ENCODE results near the gene MTCH1.

The MTCH1 gene

DNA sequence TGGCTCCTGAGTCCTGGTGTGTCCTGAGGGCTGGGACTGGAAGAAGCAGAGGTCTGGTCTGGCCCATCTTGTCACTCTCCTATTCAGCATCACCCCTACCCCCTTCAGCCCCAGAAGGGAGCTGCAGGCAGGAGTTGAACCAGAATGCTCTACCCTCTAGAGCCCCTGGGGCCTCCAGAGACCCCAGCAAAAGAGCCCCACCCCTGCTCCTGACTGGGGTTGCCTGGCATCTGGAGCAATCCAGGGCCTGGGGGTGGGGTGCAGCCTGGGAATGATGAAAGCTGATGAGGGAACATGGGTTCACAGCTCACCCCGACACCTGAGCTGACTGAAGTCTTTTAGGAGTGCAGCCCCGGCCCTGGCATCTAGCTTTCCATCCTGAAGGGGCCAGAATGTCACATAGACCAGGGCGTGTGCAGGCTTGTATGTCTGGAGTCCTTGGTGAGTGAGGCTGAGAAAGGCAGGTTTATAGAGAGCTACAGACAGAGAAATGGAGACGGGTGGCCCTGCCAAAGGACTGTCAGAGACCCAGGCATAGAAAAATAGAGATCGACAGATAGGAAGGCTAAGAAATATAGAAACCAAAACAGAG, 31.7 kb upstream of the MTCH1 start:
- no peak for DNase-seq (ENCODE audit: low read depth)

DNA sequence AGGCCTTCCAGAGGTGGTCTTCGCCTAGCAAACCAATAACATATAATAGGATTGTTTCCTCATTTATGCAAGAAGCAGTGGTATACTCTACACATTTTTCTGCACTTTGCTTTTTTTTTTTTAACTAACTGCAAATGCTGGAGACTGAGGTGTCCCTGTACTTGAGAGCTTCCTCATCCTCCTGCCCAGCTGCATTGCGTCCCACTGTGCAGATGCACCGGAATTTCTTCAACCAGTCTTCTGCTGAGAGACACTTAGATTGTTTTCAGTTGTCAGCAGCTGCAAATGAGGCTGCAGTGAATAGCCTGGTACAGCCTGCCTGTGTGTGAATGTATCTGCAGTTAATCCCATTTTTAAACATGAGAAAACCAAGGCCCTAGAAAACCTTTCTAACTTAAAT, 31.0 kb upstream of the MTCH1 start:
- no peak for DNase-seq (ENCODE audit: low read depth)

DNA sequence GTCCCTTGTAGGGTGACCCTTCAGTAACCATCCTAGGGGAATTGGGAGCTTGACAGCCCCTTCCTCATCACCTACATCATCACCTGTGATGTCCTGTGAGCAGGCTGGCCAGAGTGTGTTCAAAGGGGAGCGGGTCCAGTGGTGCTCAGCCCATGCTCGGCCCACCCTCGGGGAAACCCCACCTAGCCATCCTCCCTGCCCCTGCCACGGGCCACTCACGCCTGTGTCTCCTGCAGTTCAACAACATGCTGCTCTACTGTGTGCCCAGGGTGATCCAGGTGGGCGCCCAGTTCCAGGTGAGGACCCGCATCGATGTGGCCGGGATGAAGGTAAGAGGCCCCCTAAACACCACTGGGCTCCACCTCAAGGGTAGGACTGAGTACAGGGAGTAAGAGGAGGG, 29.5 kb upstream of the MTCH1 start:
- DNase-seq (ENCODE audit: low read depth): no peak

DNA sequence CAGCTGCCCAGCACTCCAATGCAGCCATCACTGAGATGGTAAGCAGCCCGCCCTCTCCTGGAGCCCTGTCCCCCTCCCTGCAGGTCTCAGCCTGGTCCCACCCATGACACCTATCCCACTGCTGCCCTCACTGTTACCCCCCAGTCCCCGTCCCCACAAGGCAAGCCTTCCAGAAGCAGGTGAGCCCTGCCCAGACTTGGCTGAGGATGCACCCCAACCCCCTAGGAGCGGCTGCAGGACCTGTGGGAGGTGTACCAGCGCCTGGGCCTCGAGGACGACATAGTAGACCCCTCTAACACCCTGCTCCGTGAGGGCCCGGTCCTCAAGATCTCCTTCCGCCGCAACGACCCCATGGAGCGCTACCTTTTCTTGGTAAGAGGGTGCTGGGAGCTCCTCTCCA, 28.7 kb upstream of the MTCH1 start:
- no peak for DNase-seq (ENCODE audit: low read depth)

DNA sequence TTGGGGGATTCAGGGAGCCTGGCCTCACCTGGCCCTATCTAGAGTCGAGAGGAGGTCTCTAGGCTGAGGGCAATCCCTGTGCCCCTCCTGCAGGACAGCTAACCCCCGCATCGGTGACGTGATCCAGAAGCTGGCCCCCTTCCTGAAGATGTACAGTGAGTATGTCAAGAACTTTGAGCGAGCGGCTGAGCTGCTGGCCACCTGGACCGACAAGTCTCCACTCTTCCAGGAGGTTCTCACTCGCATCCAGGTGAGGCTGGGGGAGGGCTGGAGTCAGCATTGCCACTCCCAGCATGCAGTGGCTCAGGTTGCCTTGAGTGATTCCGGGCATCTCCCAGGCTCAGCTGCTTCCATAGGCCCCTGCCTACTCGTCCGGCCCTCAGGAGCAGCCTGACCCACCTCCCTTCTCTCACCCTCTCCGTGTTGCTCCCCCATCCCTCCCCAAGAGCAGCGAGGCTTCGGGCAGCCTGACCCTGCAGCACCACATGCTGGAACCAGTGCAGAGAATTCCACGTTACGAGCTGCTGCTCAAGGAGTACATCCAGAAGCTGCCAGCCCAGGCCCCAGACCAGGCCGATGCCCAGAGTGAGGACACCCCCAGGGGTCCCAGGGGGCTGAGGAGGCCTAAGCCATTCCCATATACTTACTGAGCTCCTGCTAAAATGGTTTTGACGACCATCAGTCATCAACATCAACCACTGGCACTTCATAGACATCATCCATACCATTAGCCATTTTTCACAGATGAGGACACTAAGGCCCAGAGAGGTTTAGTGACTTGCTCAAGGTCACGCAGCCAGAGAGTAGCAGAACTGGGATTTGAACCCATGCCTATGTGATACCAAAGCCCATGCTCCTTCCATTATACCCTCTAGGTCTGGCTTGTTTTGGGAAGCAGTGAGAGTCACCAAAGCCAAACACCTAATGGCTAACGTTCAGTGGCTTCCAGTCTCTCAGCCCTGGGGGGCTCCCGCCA, 27.8 kb upstream of the MTCH1 start:
- no peak for DNase-seq (ENCODE audit: low read depth)

DNA sequence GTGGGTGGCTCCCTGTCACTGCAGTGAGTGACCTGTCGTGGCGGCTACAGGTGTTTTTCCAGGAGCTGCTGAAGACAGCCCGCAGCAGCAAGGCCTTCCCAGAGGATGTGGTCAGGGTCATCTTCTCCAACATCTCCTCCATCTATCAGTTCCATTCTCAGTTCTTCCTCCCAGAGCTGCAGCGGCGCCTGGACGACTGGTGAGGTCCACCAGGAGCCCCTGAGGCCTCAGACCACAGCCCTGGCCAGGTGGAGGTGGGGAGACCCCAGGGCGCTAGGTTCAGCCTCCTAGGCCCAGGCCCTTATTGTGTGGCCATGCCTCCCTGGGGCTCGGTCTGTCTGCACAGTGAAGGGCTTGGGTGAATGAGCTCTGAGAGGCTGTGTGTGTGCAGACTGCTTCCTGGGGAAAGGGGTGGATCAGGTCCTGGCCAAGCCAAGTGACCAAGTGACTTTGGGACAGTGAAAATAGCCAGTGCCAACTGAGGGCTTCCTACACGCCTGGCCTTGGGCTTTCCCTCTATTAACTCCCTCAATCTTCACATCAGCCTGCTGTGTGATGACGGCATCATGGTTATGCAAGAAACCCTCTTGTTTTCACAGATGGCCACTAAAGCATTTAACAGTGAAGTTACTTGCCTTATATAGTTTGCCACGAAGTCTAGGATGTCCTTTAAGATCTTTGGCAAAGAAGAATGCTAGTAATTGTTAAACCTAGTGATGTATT, 25.8 kb upstream of the MTCH1 start:
- DNase-seq (ENCODE audit: low read depth): peak; percentile 42

DNA sequence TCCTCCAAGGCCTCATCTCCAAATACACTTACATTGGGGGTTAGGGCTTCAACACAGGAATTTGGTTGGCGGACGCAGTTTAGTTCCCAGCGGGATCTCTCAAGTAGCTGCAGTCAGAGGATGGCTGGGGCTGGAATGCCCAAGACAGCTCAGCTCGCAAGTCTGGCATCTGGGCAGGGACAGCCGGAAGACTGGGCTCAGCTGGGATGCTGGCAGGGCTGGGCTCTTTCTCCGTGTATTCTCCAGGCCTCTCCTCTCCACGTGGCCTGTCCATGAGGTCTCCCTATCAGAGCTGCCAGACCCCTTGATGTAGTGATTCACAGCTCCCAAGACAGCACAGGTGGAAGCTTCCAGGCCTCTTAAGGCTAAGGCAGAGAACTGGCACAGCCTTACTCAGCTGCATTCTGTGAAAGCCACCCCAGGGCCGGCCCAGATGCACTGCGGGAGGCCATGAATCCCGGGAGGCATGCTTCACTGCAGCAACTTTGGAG, 24.5 kb upstream of the MTCH1 start:
- no peak for DNase-seq (ENCODE audit: low read depth)

DNA sequence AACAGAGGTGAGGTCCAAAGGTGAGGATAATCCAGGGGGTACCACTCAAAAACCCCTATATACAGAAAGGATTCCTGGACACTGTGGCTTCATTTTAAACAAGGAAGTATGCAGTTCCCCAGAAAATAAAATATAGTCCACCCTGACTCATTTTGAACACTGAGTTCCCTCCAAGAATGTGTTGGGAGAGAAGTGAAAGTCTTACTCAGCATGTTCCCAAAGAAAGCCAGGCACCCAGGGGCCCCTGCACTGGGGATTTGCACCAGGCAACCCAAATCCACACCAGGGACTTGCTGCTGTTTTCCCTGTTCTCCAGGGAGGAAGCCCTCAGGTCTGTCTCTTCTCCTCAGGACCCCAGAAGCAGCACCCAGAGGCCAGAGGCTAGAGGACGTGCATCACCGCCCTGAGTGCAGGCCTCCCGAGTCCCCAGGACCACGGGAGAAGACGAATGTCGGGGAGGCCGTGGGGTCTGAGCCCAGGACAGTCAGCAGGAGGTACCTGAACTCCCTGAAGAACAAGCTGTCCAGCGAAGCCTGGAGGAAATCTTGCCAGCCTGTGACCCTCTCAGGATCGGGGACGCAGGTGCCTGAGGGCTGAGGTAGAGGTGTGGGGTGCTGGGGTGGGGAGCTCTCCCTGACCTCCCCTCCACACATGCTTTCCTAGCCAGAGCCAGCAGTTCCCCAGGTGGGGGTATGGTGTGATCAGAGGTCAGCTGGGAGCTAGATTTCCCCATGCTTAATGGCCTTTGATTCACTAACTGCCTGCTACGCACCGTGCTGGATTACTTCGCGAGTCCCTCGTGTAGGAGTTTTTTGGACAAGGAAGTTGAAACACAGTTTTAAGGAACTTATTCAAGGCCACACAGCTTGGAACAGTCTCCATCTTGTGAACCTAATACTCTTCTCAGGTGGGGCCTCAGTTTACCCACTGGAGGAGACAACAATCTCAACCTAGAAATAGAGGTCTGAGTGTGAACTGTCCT, 22.8 kb upstream of the MTCH1 start:
- no peak for DNase-seq (ENCODE audit: low read depth)

DNA sequence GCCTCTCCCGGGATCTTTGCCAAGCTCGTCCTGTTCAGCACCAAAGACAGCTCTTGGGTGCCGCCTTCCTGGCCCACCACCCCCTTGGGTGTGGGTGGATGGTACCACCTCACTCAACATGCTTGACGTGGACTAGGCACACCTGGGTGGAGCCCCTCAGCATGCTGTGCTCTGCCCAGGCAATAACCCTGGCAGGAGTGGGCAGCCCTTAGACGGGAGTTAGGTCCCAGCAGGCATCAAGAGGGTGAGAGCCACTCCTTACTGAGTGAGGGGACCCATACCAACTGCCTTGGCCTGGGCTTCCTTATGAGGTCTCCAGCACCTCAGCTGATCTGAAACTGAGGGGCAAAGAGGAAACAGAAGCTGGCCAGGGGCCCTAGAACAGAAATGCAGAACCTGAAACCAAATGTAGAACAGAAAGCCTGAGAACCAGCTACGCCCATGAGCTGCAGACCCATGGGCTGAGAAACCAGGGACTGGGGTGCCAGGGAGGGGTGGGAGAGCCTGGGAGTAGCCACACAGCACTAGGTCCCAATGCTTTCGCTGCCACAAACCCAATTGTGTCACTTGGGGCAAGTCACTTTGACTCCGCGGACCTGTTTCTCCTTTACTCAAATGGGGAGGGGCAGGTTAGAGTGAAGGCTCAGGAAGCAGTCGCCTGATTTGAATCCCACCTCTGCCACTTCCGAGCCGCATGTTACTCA, 21.5 kb upstream of the MTCH1 start:
- no peak for DNase-seq (ENCODE audit: low read depth)

DNA sequence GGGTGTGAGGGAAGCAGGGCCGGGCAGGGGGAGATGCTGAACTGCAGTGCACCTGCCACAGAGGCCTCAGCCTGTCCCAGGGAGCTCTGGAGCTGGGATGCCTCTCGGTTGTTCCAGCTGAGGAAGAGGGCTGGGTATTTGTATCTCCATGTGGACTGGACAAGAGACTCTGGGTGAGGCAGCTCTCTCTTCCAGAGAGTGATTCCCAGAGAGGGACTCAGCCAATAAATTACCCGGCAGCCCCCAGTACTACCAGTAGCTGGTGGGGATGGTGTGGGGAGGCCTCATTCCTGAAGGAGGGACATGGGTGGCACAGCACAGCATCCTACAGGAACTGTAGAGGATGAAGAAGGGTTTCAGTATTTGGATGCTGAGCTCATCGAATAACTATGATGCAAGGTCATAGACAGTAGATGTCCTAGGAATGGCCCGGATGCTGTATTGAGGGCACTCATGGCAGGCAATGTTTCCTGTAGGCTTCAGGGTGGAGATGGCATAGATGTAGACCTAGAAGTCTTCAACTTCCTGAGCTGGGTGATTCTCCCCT, 20.9 kb upstream of the MTCH1 start:
- DNase-seq (ENCODE audit: low read depth): no peak

DNA sequence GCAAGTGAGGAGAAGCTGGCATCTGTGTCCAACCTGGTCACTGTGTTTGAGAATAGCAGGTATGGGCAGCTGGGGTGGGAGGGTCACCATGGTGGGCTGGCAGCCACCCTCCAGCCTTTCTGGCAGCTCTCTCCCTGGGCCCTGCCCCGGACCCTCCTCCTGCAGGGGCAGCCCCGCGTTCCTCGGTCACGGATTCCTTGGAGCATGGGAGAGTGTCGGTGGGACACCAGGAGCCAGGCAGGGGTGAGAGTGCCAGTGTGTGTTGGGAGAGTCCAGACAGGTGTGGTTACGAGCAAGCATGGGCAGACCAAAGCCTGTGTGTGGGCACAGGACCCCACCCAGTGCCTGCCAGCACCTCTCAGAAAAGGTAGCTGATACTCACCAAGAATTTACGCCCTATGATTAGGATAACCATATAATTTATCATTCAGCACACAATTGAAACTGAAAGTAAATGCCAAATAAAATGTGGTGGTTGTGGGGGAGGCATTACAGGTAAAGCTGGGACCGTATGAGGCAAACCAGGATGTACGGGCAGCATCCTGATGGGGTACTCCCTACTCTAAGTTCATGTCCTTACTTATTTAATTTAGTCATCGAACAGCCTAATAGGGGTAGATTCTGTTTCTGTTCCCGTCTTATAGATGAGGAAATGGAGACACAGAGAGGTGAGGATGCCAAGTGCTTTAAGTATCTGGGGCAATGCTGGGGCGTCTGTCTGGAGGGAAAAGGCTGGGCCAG, 20.0 kb upstream of the MTCH1 start:
- no peak for DNase-seq (ENCODE audit: low read depth)

DNA sequence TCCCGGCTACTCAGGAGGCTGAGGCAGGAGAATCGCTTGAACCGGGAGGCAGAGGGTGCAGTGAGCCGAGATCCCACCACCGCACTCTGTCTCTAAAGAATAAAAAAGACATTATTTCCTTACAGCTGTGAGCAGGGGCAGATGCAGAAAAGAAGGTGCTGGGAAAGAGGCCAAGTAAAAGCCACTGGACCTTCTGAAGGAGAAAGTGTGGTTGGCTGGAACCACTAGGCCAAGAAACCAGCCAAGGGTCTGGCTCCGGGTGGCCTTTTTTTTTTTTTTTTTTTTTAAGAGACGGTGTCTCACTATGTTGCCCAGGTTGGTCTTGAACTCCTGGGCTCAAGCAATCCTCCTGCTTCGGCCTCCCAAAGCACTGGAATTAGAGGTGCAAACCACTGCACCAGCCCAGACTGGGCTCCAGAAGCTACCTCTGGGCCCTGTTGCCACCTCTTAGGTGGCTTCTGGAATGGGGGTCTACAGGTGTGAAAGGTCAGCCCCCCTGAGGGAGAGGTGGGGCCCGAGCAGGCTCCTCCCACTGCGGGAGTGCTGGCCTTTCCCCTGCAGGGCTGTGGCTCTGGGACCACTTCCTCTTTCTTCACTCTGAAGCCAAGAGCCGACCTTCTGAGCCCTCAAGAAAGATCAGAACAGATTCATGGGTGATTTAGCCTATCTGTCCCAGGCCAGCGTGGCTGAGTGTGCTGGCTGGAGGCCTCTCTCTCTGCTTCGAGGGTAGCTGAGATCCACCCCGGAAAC, 19.2 kb upstream of the MTCH1 start, which contains the start of gene FGD2:
Gene FGD2 (plus strand): TSS at position 595 of the 750 bp plus-strand sequence. CDS start 163 bp downstream, outside the sequence.
- DNase-seq (ENCODE audit: low read depth): no peak

DNA sequence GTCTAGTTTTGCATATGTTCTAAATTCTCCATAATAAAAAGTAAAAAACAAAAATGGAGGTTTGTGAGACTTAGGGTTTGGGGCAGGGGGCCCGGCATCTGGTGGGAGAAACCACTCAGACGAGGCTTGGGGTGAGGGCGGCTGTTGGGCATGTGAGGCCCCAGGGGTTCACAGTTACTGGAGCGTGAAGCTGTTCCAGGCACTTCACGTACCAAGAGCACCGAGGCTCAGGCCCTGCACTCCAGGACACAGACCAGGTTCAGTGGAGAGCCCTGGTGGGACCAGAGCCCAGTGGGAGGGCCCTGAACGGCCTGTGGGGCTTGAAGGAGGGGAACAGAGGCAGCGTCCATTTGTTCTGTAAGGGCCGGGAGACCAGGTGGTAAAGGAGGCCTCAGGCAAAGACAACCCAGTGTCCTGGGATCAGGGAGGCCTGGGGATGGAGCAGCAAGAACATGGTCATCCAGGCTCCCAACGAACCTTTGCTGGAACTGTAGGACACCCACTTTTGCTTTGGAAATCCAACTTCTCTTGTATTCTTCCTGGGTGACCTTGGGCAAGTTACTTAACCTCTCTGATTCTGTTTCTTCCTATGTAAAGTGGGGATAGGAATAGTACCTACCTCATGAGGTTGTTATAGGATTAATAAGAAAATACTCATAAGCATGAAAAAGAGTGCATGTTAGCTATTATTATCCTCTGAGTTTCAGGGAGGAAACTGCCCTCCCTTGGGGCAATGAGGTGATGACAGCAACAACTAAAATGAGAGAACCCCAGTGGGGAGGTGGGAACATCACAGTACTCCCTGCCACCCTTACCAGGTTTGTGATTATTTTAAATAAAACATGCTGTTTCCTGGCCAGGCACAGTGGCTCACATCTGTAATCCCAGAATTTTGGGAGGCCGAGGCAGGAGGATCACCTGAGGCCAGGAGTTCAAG, 18.3 kb upstream of the MTCH1 start:
- no peak for DNase-seq (ENCODE audit: low read depth)

DNA sequence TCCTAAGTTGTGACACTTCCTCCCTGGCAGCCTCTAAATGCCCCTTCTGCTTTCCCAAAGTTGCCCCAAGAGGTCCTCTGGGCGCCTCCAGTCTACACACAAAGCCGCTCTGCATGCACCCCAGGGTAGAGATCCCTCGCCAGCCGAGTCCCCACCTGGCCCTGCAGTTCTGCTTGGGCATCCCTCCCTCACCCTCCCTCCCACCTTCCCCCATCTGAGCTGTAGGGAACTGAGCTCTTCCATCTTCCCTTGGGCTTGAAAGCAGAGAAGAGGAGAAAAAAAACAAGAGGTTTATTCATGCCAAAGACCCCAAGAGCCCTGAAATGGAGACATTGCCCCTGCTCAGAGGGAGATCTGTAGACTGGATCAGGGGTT, 13.7 kb upstream of the MTCH1 start:
- no peak for DNase-seq (ENCODE audit: low read depth)

DNA sequence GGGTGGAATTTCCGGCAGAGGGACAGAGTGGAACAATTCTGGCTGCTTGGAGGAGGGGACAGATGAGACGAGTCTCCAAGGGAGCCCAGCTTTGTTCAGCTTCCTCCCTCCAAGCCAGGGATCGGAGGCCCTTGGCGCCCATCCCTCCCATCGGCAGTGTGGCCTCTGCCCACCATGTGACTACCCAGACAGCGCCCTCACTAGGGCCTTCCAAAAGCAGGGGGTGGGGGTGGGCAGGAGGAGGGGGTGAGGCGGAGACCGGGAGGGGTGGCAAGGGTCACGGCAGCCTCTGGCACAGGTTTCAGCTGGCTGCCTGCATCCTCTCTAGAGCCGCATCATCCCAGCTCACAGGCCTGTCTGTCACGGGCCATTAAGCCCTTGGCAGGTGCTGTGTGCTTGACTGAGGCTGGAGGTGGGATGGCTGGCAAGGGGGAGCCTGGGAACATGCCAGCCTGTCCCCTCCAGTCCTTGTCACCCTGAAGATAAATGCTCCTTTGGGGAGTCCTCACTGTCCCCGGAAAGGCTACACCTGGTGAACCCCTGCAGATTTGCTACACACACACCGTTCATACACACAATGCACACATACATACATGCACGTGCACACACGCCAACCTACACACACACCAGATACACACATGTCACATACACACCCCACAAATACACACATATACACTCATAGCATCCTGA, 13.2 kb upstream of the MTCH1 start:
- DNase-seq (ENCODE audit: low read depth): no peak

DNA sequence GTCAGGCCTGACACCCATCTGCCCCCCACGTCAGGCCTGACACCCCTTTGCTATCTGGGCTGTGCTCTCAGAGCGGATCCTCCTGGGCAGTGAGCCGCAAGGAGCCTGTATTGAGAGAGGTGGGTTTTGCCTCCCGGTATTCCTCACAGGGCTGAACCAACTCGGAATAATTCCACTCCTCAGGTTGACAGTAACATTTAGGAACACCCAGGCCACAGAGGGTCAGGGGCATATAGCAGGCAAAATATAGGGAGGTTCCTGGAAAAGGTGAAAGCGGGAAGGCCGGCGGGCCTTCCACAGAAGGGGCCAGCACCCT, 12.7 kb upstream of the MTCH1 start:
- no peak for DNase-seq (ENCODE audit: low read depth)
